Neural cell (in vitro differentiated cells): Measurements from ENCODE around the gene CSMD2. TPM values are rescaled to one million over a fixed set of nuclear protein-coding genes. Genes with fewer than 3 reads are reported as not detected.

Source experiments
- H2AFZ ChIP-seq: fragments of 200-600, 300-800 bp; sonication (generic), shearing (Covaris generic); 2 replicates; pipeline ENCODE4 v1.6.0; 2014; ENCODE audit warnings: low read depth, mild to moderate bottlenecking, antibody characterized with exemption, low read length, moderate library complexity
- H3F3A ChIP-seq: fragments of 200-600 bp; shearing (Covaris generic); 2 replicates; pipeline ENCODE4 v1.6.1; 2016; ENCODE audit warnings: mild to moderate bottlenecking, moderate library complexity, mixed read lengths, antibody characterized with exemption, low read length; ENCODE audit not compliant: insufficient read depth, poor library complexity, severe bottlenecking
- H3K27ac ChIP-seq: fragments of 200-600, 300-800 bp; sonication (generic), shearing (Covaris generic); 2 replicates; pipeline ENCODE4 v1.5.1; 2014; ENCODE audit warnings: mild to moderate bottlenecking, low read length, moderate library complexity
- H3K27me3 ChIP-seq: fragments of 300-800, 200-600 bp; sonication (generic), shearing (Covaris generic); 2 replicates; pipeline ENCODE4 v1.6.0; 2014; ENCODE audit warnings: mild to moderate bottlenecking, low read depth, low read length, moderate library complexity; ENCODE audit not compliant: insufficient read depth
- H3K36me3 ChIP-seq: fragments of 300-800, 200-600 bp; sonication (generic), shearing (Covaris generic); 2 replicates; pipeline ENCODE4 v1.5.1; 2014; ENCODE audit warnings: mild to moderate bottlenecking, antibody characterized with exemption, low read length, moderate library complexity; ENCODE audit not compliant: insufficient read depth
- H3K4me2 ChIP-seq: fragments of 300-800, 200-600 bp; sonication (generic), shearing (Covaris generic); 2 replicates; pipeline ENCODE4 v1.6.0; 2014; ENCODE audit warnings: mild to moderate bottlenecking, low read length
- H3K4me3 ChIP-seq: fragments of 300-800, 200-600 bp; sonication (generic), shearing (Covaris generic); 2 replicates; pipeline ENCODE4 v1.5.1; 2014; ENCODE audit warnings: mild to moderate bottlenecking, low read length, moderate library complexity
- H3K79me2 ChIP-seq: fragments of 200-600 bp; shearing (Covaris generic); replicated peaks from 2 replicates; pipeline ENCODE4 v1.6.0; 2014; ENCODE audit warnings: mild to moderate bottlenecking, low read length, moderate library complexity; ENCODE audit not compliant: insufficient read depth
- H3K9ac ChIP-seq: fragments of 300-800, 200-600 bp; sonication (generic), shearing (Covaris generic); 2 replicates; pipeline ENCODE4 v1.6.1; 2016; ENCODE audit warnings: mild to moderate bottlenecking, low read length, mixed read lengths
- H3K9me2 ChIP-seq: fragments of 200-600 bp; shearing (Covaris generic); 2 replicates; pipeline ENCODE4 v1.6.1; 2016; ENCODE audit warnings: mild to moderate bottlenecking, low read length, mixed read lengths; ENCODE audit not compliant: insufficient read depth
- H3K9me3 ChIP-seq: fragments of 200-600, 300-800 bp; sonication (generic), shearing (Covaris generic); 2 replicates; pipeline ENCODE4 v1.6.1; 2016; ENCODE audit warnings: mild to moderate bottlenecking, mixed run types, low read length, moderate library complexity, mixed read lengths
- H4K20me1 ChIP-seq: fragments of 200-600 bp; shearing (Covaris generic); 2 replicates; pipeline ENCODE4 v1.6.1; 2016; ENCODE audit warnings: mild to moderate bottlenecking, mixed run types; ENCODE audit not compliant: insufficient read depth
- CTCF ChIP-seq: fragments of 450-650 bp; IDR thresholded peaks from 2 replicates; pipeline ENCODE4 v1.5.1; 2014; ENCODE audit warnings: antibody characterized with exemption, mild to moderate bottlenecking, moderate library complexity; ENCODE audit not compliant: poor library complexity, severe bottlenecking
- EP300 ChIP-seq: fragments of 450-650 bp; conservative IDR thresholded peaks from 2 replicates; pipeline ENCODE4 v1.6.1; 2014; ENCODE audit warnings: antibody characterized with exemption, mild to moderate bottlenecking, moderate library complexity; ENCODE audit not compliant: poor library complexity, severe bottlenecking
- EZH2 ChIP-seq: fragments of 200-600, 300-800 bp; shearing (Covaris generic), sonication (generic); IDR thresholded peaks from 2 replicates; pipeline ENCODE4 v1.6.1; 2014; ENCODE audit warnings: antibody characterized with exemption, low read length, borderline replicate concordance, mild to moderate bottlenecking; ENCODE audit not compliant: insufficient read depth, poor library complexity, severe bottlenecking
- MXI1 ChIP-seq: fragments of 450-650 bp; conservative IDR thresholded peaks from 2 replicates; pipeline ENCODE4 v1.6.1; 2014; ENCODE audit warnings: antibody characterized with exemption, mild to moderate bottlenecking; ENCODE audit not compliant: poor library complexity, severe bottlenecking
- POLR2AphosphoS5 ChIP-seq: IDR thresholded peaks from 2 replicates; pipeline ENCODE4 v1.6.1; 2012
- RAD21 ChIP-seq: fragments of 450-650 bp; conservative IDR thresholded peaks from 2 replicates; pipeline ENCODE4 v1.6.1; 2014; ENCODE audit warnings: antibody characterized with exemption, mild to moderate bottlenecking, moderate library complexity
- SMC3 ChIP-seq: fragments of 450-650 bp; conservative IDR thresholded peaks from 2 replicates; pipeline ENCODE4 v1.6.1; 2014; ENCODE audit warnings: antibody characterized with exemption, mild to moderate bottlenecking, moderate library complexity; ENCODE audit not compliant: poor library complexity
- TAF1 ChIP-seq: IDR thresholded peaks from 2 replicates; pipeline ENCODE4 v1.6.1; 2012; ENCODE audit warnings: low read depth
- polyA plus RNA-seq: library from polyadenylated mRNA; depleted of rRNA; stranded (reverse); fragments of >200 nt; gene quantifications from 2 replicates; pipeline ENCODE4 v1.2.3, GENCODE V29; 2014

Gene CSMD2
- polyA plus RNA-seq, 1 donor from 2014 or later: 9.6 TPM

DNA sequence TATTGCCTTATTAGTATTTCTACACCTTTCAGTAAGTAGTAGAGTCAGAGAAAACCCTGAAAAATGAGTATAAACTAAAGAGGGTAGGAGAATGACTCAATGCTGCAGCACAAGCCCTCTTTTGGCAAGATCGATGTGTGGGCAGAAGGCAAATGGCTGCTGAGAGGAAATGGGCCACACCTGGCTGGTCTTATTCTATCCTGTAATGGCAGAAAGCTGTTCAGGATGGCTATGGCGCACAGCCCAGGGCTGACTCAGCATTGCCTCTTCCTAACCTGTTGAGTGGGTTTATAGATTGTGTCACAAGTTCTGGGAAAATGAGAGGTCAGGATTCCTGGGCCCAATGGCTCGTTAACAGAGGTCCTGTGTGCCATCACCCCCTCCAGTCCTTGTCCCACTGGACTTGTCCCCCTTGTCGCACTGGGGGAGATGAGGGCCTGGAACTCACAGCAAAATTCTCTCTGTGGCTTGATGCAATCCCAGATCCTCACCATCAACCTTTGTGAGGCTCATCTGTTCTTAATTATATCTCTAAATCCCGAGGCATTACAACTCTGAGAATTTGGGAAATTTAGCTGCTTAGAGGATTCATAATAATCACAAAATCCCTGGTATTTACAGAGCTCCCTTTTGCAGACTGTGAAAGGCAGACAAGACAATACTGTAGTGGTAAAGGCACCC lies 287.9 kb downstream of the CSMD2 start:
- Histone ChIP-seq H3F3A (no peaks in the 10 kb centered on the region), H3K4me2 (no peak overlapping the region), H4K20me1 (no peaks in the 10 kb centered on the region), H2AFZ (no peak overlapping the region), H3K27me3 (no peaks in the 10 kb centered on the region), H3K36me3 (no peaks in the 10 kb centered on the region), H3K9ac (no peak overlapping the region), H3K27ac (no peak overlapping the region), H3K4me3 (no peak overlapping the region), H3K79me2 (no peaks in the 10 kb centered on the region), H3K9me2 (no peaks in the 10 kb centered on the region), H3K9me3 (no peaks in the 10 kb centered on the region)
- TF ChIP-seq TAF1 (no peak), EZH2 (no peak), EP300 (no peak), CTCF (no peak)

- Histone ChIP-seq H3K79me2 (no peaks in the 10 kb centered on the region), H3K9me3 (no peaks in the 10 kb centered on the region), H3K4me3 (no peak overlapping the region), H4K20me1 (no peaks in the 10 kb centered on the region), H3K9ac (no peak overlapping the region), H2AFZ (no peak overlapping the region), H3K27me3 (no peaks in the 10 kb centered on the region), H3K9me2 (no peaks in the 10 kb centered on the region), H3K27ac (no peak overlapping the region), H3F3A (no peaks in the 10 kb centered on the region), H3K4me2 (no peak overlapping the region), H3K36me3 (no peaks in the 10 kb centered on the region)
- TF ChIP-seq RAD21: peak; percentile 13
- TF ChIP-seq MXI1: no peak
- TF ChIP-seq CTCF: no peak
These were observed 289.2 kb downstream of the CSMD2 start for GRCh38 chr1:33875862-33876261.

GRCh38 chr1:33874636-33875035 lies 290.4 kb downstream of the CSMD2 start:
- Histone ChIP-seq H3K9me2 (no peaks in the 10 kb centered on the region), H3F3A (no peaks in the 10 kb centered on the region), H4K20me1 (no peaks in the 10 kb centered on the region), H2AFZ (no peak overlapping the region), H3K9me3 (no peaks in the 10 kb centered on the region), H3K9ac (no peak overlapping the region), H3K4me2 (no peak overlapping the region), H3K79me2 (no peaks in the 10 kb centered on the region), H3K36me3 (no peaks in the 10 kb centered on the region), H3K4me3 (no peak overlapping the region), H3K27ac (no peak overlapping the region), H3K27me3 (no peaks in the 10 kb centered on the region)
- TF ChIP-seq CTCF (no peak), POLR2AphosphoS5 (no peak), SMC3 (no peak), RAD21 (no peak), MXI1 (no peak)
